Endothelial cell of umbilical vein (primary cell): Measurements from ENCODE around the gene BASP1.

ENCODE experiments used
- POLR2A ChIP-seq: IDR thresholded peaks from 2 replicates; pipeline ENCODE4 v1.6.1; 2012; ENCODE audit warnings: low read depth, mild to moderate bottlenecking, control low read depth, low read length
- TF ChIP-seq, protein P1 (sequence below): IDR thresholded peaks from 2 replicates; pipeline ENCODE4 v1.6.1; 2011; ENCODE audit not compliant: insufficient read depth, insufficient read length

DNA sequence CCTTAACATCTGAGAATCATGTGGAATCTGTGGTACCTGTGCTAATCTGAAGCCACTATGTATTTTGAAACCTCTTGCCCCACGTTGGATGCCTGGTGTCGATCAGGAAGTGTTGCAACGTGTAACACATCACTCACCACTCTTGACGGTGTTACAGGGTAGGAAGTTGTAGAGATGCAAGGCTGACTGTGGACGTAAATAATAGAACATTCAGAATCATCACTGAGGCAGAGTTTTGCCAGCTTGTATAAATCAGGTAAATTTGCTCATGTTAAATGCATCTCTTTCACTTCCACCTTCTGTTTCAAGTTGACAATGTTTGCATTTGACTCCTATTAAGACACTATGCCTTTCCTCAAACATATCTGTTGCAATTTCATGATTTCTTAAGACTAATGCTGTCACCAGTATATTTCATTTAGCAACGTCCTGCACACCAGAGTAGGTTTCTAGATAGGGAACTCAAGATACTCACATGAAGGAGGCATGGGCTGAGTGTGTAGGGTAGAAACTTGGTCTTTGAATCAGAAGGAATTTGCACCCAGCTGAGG lies 38.1 kb downstream of the BASP1 start:
- no peak for TF ChIP-seq POLR2A
- TF ChIP-seq, protein P1, sequence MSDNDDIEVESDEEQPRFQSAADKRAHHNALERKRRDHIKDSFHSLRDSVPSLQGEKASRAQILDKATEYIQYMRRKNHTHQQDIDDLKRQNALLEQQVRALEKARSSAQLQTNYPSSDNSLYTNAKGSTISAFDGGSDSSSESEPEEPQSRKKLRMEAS = no peak
